HFFc6 (cell line): ENCODE measurements around the gene GPR158. TPM values are rescaled to one million over a fixed set of nuclear protein-coding genes. Genes with fewer than 3 reads are reported as not detected.

Source experiments
- DNase-seq: peaks from one replicate; pipeline ENCODE4 v3.0.0-alpha.2; 2018
- H3K27ac Mint-ChIP-seq: 2 replicates; pipeline ENCODE4 v1.8.0; 2020; ENCODE audit warnings: mild to moderate bottlenecking, mixed read lengths
- H3K27me3 Mint-ChIP-seq: 2 replicates; pipeline ENCODE4 v1.8.0; 2021; ENCODE audit warnings: mild to moderate bottlenecking, moderate library complexity, mixed read lengths; ENCODE audit not compliant: insufficient read depth
- H3K36me3 Mint-ChIP-seq: 2 replicates; pipeline ENCODE4 v1.8.0; 2021; ENCODE audit warnings: low read depth, mixed read lengths
- H3K4me1 Mint-ChIP-seq: 2 replicates; pipeline ENCODE4 v1.8.0; 2020; ENCODE audit warnings: low read depth, mixed read lengths
- H3K4me3 Mint-ChIP-seq: 2 replicates; pipeline ENCODE4 v1.8.0; 2020; ENCODE audit warnings: mild to moderate bottlenecking, moderate library complexity, mixed read lengths
- H3K9me3 Mint-ChIP-seq: 2 replicates; pipeline ENCODE4 v1.8.0; 2020; ENCODE audit warnings: mild to moderate bottlenecking, mixed read lengths
- CTCF ChIP-seq: fragments of 200-600 bp; sonication (generic); IDR thresholded peaks from 2 replicates; pipeline ENCODE4 v1.5.0; 2021; ENCODE audit warnings: antibody characterized with exemption, mild to moderate bottlenecking
- total RNA-seq, 6 experiments: library from RNA; stranded (reverse); fragmentation: NEBNext Ultra II Directional; extraction: Animal tissue kit (Norgen Biotek cat#: 25700); gene quantifications; 2 replicates in 1 of 6; 3 replicates in 5 of 6; pipeline ENCODE4 v1.2.3, GENCODE V29; 2021

Gene GPR158
- total RNA-seq, 6 experiments from 2014 or later, result not detected

GRCh38 chr10:25552283-25552919, 377.6 kb downstream of the GPR158 start:
- Mint-ChIP-seq H3K27ac (no peak overlapping the region), H3K4me1 (no peaks in the 10 kb centered on the region), H3K36me3 (no peaks in the 10 kb centered on the region), H3K27me3 (no peaks in the 10 kb centered on the region), H3K9me3 (peaks cover 33% of the 10 kb centered on the region), H3K4me3 (no peak overlapping the region)
- no peak for DNase-seq
- no peak for TF ChIP-seq CTCF

- no peaks in the 10 kb centered on the region for H3K4me1 Mint-ChIP-seq
- H3K9me3 Mint-ChIP-seq, result peaks cover 34% of the 10 kb centered on the region
- TF ChIP-seq CTCF, result no peak
- H3K36me3 Mint-ChIP-seq, result no peaks in the 10 kb centered on the region
- no peak overlapping the region for H3K27ac Mint-ChIP-seq
- no peak for DNase-seq
- H3K4me3 Mint-ChIP-seq, result no peak overlapping the region
- no peaks in the 10 kb centered on the region; the same call in 1 of the 2 replicates for H3K27me3 Mint-ChIP-seq
Observed at GRCh38 chr10:25555865-25556264, 381.1 kb downstream of the GPR158 start.

- H3K27ac Mint-ChIP-seq, result no peak overlapping the region
- H3K36me3 Mint-ChIP-seq, result no peaks in the 10 kb centered on the region
- peaks cover 34% of the 10 kb centered on the region for H3K9me3 Mint-ChIP-seq
- H3K4me1 Mint-ChIP-seq, result no peaks in the 10 kb centered on the region
- no peaks in the 10 kb centered on the region; the same call in 1 of the 2 replicates for H3K27me3 Mint-ChIP-seq
- H3K4me3 Mint-ChIP-seq, result no peak overlapping the region
- TF ChIP-seq CTCF, result no peak
- DNase-seq, result no peak
Observed at GRCh38 chr10:25556457-25556856, 381.7 kb downstream of the GPR158 start.

- no peaks in the 10 kb centered on the region; the same call in 1 of the 2 replicates for H3K27me3 Mint-ChIP-seq
- peaks cover 34% of the 10 kb centered on the region for H3K9me3 Mint-ChIP-seq
- no peak overlapping the region for H3K4me3 Mint-ChIP-seq
- H3K27ac Mint-ChIP-seq, result no peak overlapping the region
- DNase-seq, result no peak
- no peaks in the 10 kb centered on the region for H3K36me3 Mint-ChIP-seq
- H3K4me1 Mint-ChIP-seq, result no peaks in the 10 kb centered on the region
- no peak for TF ChIP-seq CTCF
Observed at GRCh38 chr10:25557136-25557535, 382.3 kb downstream of the GPR158 start.

- Mint-ChIP-seq H3K36me3 (no peaks in the 10 kb centered on the region), H3K27ac (no peak overlapping the region), H3K9me3 (peaks cover 38% of the 10 kb centered on the region), H3K27me3 (no peaks in the 10 kb centered on the region; the same call in none of the 2 replicates), H3K4me1 (no peaks in the 10 kb centered on the region), H3K4me3 (no peak overlapping the region)
- no peak for DNase-seq
- TF ChIP-seq CTCF, result no peak
Observed at GRCh38 chr10:25561758-25562157, 387.0 kb downstream of the GPR158 start.
